Activated naive CD4-positive, alpha-beta T cell treated with anti-CD3 and anti-CD28 coated beads, Interleukin-2, amount 50 U/mL, for 72 hours (primary cell): ENCODE measurements around the gene LPCAT1. TPM values are rescaled to one million over a fixed set of nuclear protein-coding genes. Genes with fewer than 3 reads are reported as not detected.
"Not testable (repeated sequence)": the region's sequence is repeated elsewhere in the genome, so short reads cannot be mapped to it uniquely, and the experiment has no call there.

Source experiments
- ATAC-seq, 2 donors: fragments of 150-1000 bp; cut with Tn5 transposase; 2 replicates each; pipeline ENCODE4 v1.10.0; 2021; ENCODE audit warnings: mild to moderate bottlenecking in 2 of 2, moderate library complexity in 2 of 2
- DNase-seq, 2 donors: peaks; one replicate each; pipeline ENCODE4 v3.0.0; 2021 to 2022; ENCODE audit warnings: low spot score in 2 of 2
- H3K27ac Mint-ChIP-seq, 2 donors: one replicate each; pipeline ENCODE4 v1.8.0; 2022; ENCODE audit warnings: mild to moderate bottlenecking in 2 of 2, mixed read lengths in 2 of 2
- H3K36me3 Mint-ChIP-seq, 2 donors: one replicate each; pipeline ENCODE4 v1.8.0; 2022; ENCODE audit warnings: mixed read lengths in 2 of 2
- H3K9me3 Mint-ChIP-seq, 2 donors: one replicate each; pipeline ENCODE4 v1.8.0; 2022; ENCODE audit warnings: mixed read lengths in 2 of 2
- total RNA-seq, 2 donors: library from RNA; stranded (reverse); gene quantifications; one replicate each; pipeline ENCODE4 v1.2.3, GENCODE V29; 2022

The LPCAT1 gene
- total RNA-seq, 2 donors from 2014 or later, result 29.2 to 37.6 TPM

DNA sequence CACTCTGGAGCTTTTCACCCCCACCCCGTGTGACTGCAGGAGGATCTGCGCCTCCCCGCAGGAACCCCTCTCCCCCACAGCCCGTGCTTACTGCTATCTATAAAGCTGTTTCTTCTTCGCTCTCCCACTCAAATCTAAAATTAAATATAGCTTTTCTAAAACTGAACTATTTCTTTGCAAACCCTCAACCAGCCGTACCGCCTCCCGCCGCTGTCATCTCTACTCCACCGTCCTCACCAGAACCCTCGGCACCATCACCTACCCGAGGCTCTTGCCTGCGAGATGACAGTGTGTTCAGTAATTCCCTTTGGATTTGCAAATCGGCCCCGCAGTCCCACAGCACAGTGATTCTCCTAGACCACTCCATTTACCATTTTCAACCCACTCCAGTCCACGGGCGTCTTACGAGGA, 13.6 kb downstream of the LPCAT1 start:
- DNase-seq (no peak), ATAC-seq (no peak)
- H3K9me3 Mint-ChIP-seq, result no peaks in the 10 kb centered on the region
- H3K36me3 Mint-ChIP-seq, result no peaks in the 10 kb centered on the region
- no peak overlapping the region for H3K27ac Mint-ChIP-seq

GRCh38 chr5:1509346-1510085, 14.2 kb downstream of the LPCAT1 start:
- ATAC-seq (no peak), DNase-seq (no peak)
- H3K27ac Mint-ChIP-seq, result peak overlapping the region in 1 of 2 donors; percentile 32
- no peaks in the 10 kb centered on the region for H3K36me3 Mint-ChIP-seq
- no peaks in the 10 kb centered on the region for H3K9me3 Mint-ChIP-seq

DNA sequence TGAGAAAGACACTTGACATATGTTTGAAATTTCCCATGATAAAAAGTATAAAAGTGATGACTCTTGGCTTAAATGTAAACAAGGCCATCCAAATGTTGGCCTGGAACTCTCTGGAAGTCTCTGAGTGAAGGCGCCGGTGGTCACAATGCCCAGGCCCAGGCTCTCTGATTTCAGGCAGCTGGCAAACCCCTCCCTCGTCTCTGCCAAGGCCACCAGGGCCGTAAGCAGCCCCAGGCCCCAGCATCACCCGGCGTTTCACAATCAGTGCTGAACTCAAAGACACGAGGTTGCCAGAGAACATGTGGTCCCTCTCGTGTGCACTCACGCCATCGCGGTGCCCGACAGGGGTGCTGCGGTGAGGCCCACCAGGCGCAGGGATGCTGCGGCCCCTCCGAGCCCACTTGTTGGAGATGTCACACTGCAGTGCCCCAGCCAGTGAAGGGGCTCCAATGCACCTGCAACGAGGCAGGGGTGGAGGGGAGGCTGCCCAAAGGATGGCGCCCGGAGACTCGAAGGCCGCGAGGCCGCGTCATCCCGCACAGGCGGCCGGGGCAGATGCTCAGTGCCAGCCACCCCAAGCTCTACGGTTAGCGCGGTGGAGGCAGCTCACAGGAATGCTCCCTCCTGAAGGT, 15.0 kb downstream of the LPCAT1 start:
- ATAC-seq, result no peak
- Mint-ChIP-seq H3K27ac (no peak overlapping the region), H3K36me3 (no peaks in the 10 kb centered on the region)

DNA sequence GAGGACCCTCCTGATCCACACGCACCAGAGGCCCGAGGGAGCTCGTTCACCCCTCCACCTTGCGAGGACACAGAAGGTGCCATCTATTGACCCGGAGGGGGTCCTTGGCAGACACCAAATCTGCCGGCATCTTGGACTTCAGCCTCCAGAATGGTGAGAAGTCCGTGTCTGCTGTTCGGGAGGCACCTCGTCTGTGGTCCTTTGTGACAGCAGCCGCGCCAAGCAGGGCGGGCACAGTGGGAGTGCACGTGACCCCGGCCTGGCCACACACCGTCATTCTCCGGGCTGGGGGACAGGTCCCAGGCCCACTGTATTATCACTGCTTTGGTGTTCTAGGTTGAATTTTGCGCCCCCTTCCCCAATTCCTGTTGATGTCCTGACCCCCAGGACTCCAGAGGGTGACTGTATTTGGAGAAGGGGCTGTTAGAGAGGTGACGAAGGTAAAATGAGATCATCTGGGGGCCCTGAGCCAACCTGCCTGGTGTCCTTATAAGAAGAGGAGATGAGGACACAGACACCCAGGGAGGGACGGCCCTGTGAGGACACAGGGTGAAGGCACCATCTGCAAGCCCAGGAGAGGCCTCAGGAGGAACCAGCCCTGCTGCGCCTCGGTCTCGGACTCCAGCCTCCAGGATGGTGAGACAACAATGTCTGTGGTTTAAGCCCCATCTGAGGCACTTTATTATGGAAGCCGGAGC, 15.7 kb downstream of the LPCAT1 start:
- ATAC-seq, result no peak
- DNase-seq, result peak in 1 of 2 donors; percentile 42
- Mint-ChIP-seq H3K9me3 (no peaks in the 10 kb centered on the region), H3K36me3 (no peaks in the 10 kb centered on the region), H3K27ac (no peak overlapping the region)

More for the DNA sequence above, 15.0 kb downstream of the LPCAT1 start:
- no peaks in the 10 kb centered on the region for H3K9me3 Mint-ChIP-seq
- DNase-seq, result peak in 1 of 2 donors; percentile 43

DNA sequence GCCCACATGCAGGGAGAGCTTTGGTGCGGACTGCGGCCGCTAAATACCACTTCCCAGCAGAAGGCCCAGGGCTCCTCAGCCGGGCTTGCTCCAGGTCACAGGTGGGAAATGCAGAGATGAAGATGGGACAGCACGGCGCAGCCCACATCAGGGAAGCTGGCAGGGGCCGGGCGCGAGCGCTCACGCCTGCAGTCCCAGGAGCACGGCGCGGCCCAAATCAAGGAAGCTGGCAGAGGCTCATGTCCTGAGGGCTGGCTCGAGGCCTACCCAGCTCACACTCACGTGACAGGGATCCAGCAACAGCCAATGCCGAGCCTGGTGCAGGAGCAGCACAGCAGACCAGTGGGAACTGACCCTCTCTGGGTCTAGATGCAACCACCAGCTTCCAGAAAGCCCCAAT, 16.3 kb downstream of the LPCAT1 start:
- peak overlapping the region in 1 of 2 donors; percentile 14 for H3K27ac Mint-ChIP-seq
- DNase-seq, result no peak
- ATAC-seq, result no peak

DNA sequence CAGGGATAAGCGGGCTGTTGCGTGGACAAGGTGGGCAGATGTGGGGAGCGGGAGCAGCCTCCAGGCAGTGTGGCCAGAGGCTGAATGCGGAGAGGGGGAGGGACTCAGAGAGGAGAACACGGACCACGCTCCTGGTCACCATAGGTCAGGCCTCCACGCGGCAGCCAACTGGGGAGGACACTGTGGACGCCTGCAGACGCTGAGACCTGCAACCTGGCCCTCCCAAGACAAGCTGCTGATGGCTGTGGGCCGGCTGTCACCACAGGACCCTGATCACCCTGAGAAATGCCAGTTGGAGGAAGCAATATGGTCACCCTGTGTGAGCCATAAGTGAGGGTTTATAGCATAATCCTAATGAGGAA, 16.8 kb downstream of the LPCAT1 start:
- Mint-ChIP-seq H3K9me3 (no peaks in the 10 kb centered on the region), H3K36me3 (no peaks in the 10 kb centered on the region), H3K27ac (peak overlapping the region; percentile 14 to 32)
- ATAC-seq (no peak), DNase-seq (no peak)

More for the DNA sequence above, 16.3 kb downstream of the LPCAT1 start:
- H3K36me3 Mint-ChIP-seq, result no peaks in the 10 kb centered on the region
- no peaks in the 10 kb centered on the region for H3K9me3 Mint-ChIP-seq

DNA sequence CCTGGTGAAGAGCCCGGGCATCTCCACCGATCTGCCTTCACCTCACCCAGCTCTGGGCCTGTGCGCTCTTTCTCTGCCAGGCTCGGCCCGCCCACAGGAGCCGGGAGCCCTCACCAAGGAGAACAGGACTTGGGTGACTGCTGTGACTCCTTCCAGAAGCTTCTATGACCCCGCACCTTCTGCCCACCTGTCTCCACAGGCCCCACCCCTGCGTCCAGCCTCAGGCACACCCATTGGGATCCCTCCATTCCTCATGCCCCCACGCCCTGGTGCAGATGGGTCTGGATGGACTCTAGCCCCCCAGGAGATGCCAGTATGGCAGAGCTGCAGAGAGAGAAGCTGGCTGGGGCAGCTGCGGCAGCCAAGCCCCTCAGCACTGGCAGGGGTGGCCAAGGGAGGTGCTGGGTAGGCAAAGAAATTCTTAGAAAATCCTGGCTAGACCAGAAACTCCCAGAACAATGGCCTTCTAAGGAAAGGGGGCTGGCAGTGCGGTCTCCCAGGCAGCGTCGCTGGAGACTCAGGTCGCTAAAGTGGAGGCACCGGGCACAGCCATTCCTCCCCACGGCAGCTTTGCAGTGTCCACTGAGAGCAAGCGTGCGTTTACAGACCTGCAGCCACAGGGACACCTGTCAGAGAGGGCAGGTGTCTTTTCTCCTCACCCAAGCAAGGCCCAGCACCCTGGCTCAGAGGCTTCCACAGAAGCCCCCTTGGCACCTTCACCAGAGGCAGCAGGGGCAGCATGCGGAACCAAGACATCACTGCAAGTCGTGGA, 17.3 kb downstream of the LPCAT1 start:
- Mint-ChIP-seq H3K9me3 (no peaks in the 10 kb centered on the region), H3K27ac (peak overlapping the region in 1 of 2 donors; percentile 32), H3K36me3 (no peaks in the 10 kb centered on the region)
- DNase-seq, result no peak
- no peak for ATAC-seq

DNA sequence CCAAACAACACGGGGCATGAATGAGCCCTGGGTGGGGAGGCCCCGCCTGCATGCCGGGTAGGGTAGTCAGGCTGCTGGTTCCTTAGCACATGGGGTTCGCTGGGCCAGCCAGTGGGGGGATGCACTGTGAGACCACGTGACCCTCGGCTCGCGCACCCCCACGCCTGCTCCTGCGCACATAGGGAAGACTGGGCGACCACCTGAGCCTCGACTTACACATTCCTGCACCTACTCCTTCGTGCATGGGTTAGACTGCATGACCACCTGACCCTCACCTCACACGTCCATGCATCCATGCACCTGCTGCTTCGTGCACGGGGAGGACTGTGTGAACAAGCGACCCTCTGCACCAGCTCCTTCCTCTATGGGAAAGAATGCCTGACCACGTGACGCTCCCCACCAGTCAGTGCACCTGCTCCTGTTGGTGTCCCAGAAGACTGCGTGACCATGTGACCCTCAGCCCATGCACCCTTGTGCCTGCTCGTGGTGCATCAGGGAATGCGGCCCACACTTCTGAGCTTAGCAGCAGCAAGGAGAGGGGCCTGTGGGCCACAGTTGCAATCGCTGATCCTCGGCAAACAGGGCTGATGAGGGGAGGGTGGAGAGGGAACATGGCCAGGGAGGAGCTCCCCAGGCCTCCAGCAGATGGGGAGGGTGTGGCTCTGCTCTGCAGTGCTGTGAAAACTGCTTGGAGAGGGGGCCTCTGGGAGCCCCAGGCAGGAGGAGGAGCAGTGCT, 18.1 kb downstream of the LPCAT1 start:
- DNase-seq (no peak), ATAC-seq (no peak)
- Mint-ChIP-seq H3K36me3 (no peaks in the 10 kb centered on the region), H3K9me3 (no peaks in the 10 kb centered on the region), H3K27ac (no peak overlapping the region)

GRCh38 chr5:1505089-1505488, 18.7 kb downstream of the LPCAT1 start:
- H3K27ac Mint-ChIP-seq, DNase-seq, H3K36me3 Mint-ChIP-seq, ATAC-seq, H3K9me3 Mint-ChIP-seq: not testable (repeated sequence)

DNA sequence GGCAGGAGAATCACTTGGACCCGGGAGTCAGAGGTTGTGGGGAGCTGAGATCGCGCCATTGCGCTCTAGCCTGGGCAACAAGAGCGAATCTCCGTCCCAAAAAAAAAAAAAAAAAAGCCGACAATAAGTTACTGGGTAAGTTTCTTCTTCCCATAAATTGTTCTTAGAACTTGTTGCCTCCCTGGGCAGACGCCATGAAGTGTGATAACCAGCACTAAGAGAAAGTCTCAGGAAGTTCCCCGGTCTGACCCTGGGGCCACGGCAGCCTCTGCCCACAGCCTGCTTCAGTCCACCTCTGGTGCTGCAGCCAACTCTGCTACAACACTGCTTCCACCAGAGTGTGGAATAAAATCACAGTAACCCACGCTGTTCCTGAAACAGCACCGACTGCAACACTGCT, 19.1 kb downstream of the LPCAT1 start:
- DNase-seq (no peak), ATAC-seq (no peak)
- Mint-ChIP-seq H3K36me3 (no peaks in the 10 kb centered on the region), H3K27ac (no peak overlapping the region), H3K9me3 (no peaks in the 10 kb centered on the region)

GRCh38 chr5:1504069-1504595, 19.6 kb downstream of the LPCAT1 start:
- no peak for DNase-seq
- no peak for ATAC-seq
- Mint-ChIP-seq H3K9me3 (no peaks in the 10 kb centered on the region), H3K27ac (no peak overlapping the region), H3K36me3 (no peaks in the 10 kb centered on the region)

- peaks cover 0 to 4% of the 10 kb centered on the region in 2 donors for H3K36me3 Mint-ChIP-seq
- H3K9me3 Mint-ChIP-seq, result no peaks in the 10 kb centered on the region
- DNase-seq, result no peak
- no peak overlapping the region for H3K27ac Mint-ChIP-seq
- peak in 1 of 2 donors; percentile 46 for ATAC-seq
Observed at GRCh38 chr5:1503241-1504068, 20.3 kb downstream of the LPCAT1 start.

DNA sequence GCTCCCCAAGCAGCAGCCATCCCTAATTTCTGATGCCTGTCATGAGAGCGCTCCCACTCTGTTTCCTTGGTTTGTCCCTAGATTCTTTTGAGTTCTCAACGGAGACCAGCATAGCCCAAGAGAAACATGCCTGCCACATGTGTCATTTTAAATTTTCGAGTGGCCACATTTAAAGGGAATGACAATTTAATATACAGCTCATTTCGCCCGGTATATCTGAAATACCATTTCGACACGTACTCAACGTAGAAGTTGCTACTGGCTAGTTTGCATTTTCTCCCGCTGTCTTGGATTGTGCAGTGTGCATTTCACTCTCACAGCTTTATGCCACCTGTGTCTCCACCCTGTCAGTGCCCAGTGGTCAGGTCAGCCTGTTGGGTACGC, 21.0 kb downstream of the LPCAT1 start:
- ATAC-seq (no peak), DNase-seq (no peak)
- no peak overlapping the region for H3K27ac Mint-ChIP-seq
- H3K9me3 Mint-ChIP-seq, result no peaks in the 10 kb centered on the region
- H3K36me3 Mint-ChIP-seq, result peaks cover 0 to 8% of the 10 kb centered on the region in 2 donors

DNA sequence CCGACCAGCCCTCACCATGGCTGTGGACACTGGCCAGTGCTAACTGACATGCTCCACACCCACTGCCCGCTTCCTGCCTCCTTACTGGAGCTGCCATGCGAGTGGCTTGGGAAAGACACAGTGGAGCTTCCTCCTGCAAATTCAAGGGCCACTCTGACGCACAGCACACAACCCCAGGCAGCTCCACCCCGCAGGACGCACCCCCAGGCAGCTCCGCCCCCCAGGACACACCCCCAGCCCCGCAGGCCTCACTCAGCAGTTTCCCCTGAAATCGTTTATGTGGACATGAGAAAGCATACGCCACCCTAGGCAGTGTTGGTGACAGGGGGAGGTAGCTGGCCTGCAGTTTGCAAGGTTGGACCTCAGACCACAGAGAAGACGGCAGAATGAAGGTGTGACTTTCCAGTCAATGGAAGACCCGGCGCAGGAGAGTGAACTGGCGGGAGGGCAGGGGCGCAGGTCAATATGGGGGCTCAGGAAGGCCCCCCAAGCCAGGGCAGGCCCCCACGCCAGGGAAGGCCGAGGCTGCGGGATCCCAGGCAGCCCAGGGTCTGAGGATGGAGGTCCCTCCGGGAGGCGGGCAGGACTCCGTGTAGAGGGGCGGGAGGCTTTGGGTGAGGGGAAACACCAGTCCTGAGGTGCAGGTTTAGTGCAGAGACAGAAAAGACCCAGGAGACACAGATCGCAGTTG, 21.6 kb downstream of the LPCAT1 start:
- peak in 1 of 2 donors; percentile 42 for DNase-seq
- Mint-ChIP-seq H3K36me3 (peaks cover 0 to 8% of the 10 kb centered on the region in 2 donors), H3K27ac (no peak overlapping the region), H3K9me3 (no peaks in the 10 kb centered on the region)
- ATAC-seq, result peak; percentile 38 to 55
